Trophoblast cell (in vitro differentiated cells and primary cell): ENCODE results near the gene CSRNP2.

Experiments used
- DNase-seq, 2 donors: peaks; one replicate each; pipeline ENCODE4 v3.0.0-alpha.2; 2016
- H2AFZ ChIP-seq: 2 replicates; pipeline ENCODE4 v1.6.1; 2013; ENCODE audit warnings: low read length, moderate library complexity, mild to moderate bottlenecking; ENCODE audit not compliant: insufficient read depth, poor library complexity
- H2AK5ac ChIP-seq: 2 replicates; pipeline ENCODE4 v1.6.1; 2013; ENCODE audit warnings: mild to moderate bottlenecking, low read length
- H2BK120ac ChIP-seq: 2 replicates; pipeline ENCODE4 v1.6.1; 2013; ENCODE audit warnings: low read length, mild to moderate bottlenecking, moderate library complexity; ENCODE audit not compliant: insufficient read depth, poor library complexity
- H2BK12ac ChIP-seq: 2 replicates; pipeline ENCODE4 v1.6.1; 2013; ENCODE audit warnings: mild to moderate bottlenecking, low read length, moderate library complexity
- H2BK5ac ChIP-seq: 2 replicates; pipeline ENCODE4 v1.6.1; 2013; ENCODE audit warnings: low read length, low read depth, moderate library complexity, mild to moderate bottlenecking; ENCODE audit not compliant: poor library complexity
- H3K14ac ChIP-seq: 2 replicates; pipeline ENCODE4 v1.6.1; 2013; ENCODE audit warnings: mild to moderate bottlenecking, low read length
- H3K18ac ChIP-seq: 2 replicates; pipeline ENCODE4 v1.6.1; 2013; ENCODE audit warnings: mild to moderate bottlenecking, low read length
- H3K23ac ChIP-seq: 2 replicates; pipeline ENCODE4 v1.6.1; 2013; ENCODE audit warnings: low read length
- H3K27ac ChIP-seq: 2 replicates; pipeline ENCODE4 v1.5.1; 2013; ENCODE audit warnings: low read depth, mild to moderate bottlenecking, inconsistent platforms, low read length, moderate library complexity
- H3K27me3 ChIP-seq: 2 replicates; pipeline ENCODE4 v1.6.1; 2013; ENCODE audit warnings: inconsistent platforms, mild to moderate bottlenecking, low read length, moderate library complexity; ENCODE audit not compliant: insufficient read depth
- H3K36me3 ChIP-seq, 2 experiments: 1 replicate in 1 of 2; 2 replicates in 1 of 2; pipeline ENCODE4 v1.6.1; 2013; ENCODE audit warnings: low read length in 2 of 2, mild to moderate bottlenecking in 2 of 2, moderate library complexity in 1 of 2; ENCODE audit not compliant: insufficient read depth in 2 of 2, control insufficient read depth in 1 of 2
- H3K4ac ChIP-seq: 2 replicates; pipeline ENCODE4 v1.6.1; 2013; ENCODE audit warnings: low read depth, mild to moderate bottlenecking, low read length, moderate library complexity
- H3K4me1 ChIP-seq, 2 experiments: 1 replicate in 1 of 2; 2 replicates in 1 of 2; pipeline ENCODE4 v1.6.1; 2013; ENCODE audit warnings: low read length in 2 of 2, mild to moderate bottlenecking in 2 of 2, moderate library complexity in 1 of 2; ENCODE audit not compliant: insufficient read depth in 2 of 2, control insufficient read depth in 1 of 2
- H3K4me2 ChIP-seq: 2 replicates; pipeline ENCODE4 v1.6.1; 2013; ENCODE audit warnings: inconsistent platforms, mild to moderate bottlenecking, low read length, moderate library complexity
- H3K4me3 ChIP-seq: 2 replicates; pipeline ENCODE4 v1.5.1; 2013; ENCODE audit warnings: mild to moderate bottlenecking, low read depth, low read length, inconsistent platforms
- H3K79me1 ChIP-seq: one replicate; pipeline ENCODE4 v1.6.1; 2013; ENCODE audit warnings: low read length
- H3K79me2 ChIP-seq: 2 replicates; pipeline ENCODE4 v1.6.1; 2013; ENCODE audit warnings: low read length, mild to moderate bottlenecking; ENCODE audit not compliant: control insufficient read depth, insufficient read depth, poor library complexity
- H3K9ac ChIP-seq: 2 replicates; pipeline ENCODE4 v1.6.1; 2013; ENCODE audit warnings: mild to moderate bottlenecking, low read length
- H3K9me3 ChIP-seq: 2 replicates; pipeline ENCODE4 v1.6.1; 2013; ENCODE audit warnings: low read depth, mild to moderate bottlenecking, control low read depth, inconsistent platforms, low read length; ENCODE audit not compliant: insufficient read depth
- H4K12ac ChIP-seq: 2 replicates; pipeline ENCODE4 v1.6.1; 2013; ENCODE audit warnings: low read depth, mild to moderate bottlenecking, low read length, moderate library complexity
- H4K8ac ChIP-seq: 2 replicates; pipeline ENCODE4 v1.6.1; 2013; ENCODE audit warnings: low read depth, mild to moderate bottlenecking, low read length, moderate library complexity
- H4K91ac ChIP-seq: one replicate; pipeline ENCODE4 v1.6.1; 2013; ENCODE audit warnings: low read depth, mild to moderate bottlenecking, low read length, moderate library complexity
- WGBS: extraction: QIAGEN DNeasy Blood & Tissue Kit; methylation state at CpG from one replicate; pipeline ENCODE4 v1.1.7; 2013; ENCODE audit warnings: missing lambda C conversion rate; ENCODE audit not compliant: insufficient read length, insufficient coverage; ENCODE audit errors: extremely low coverage; 5-methylcytosine and 5-hydroxymethylcytosine counted together

The CSRNP2 gene

GRCh38 chr12:51075390-51075789, 8.0 kb downstream of the CSRNP2 start:
- Histone ChIP-seq H3K79me2 (peaks cover 4% of the 10 kb centered on the region), H3K4me3 (no peak overlapping the region), H3K14ac (no peak overlapping the region), H2AK5ac (no peak overlapping the region), H3K36me3 (peaks cover 23 to 43% of the 10 kb centered on the region in 2 experiments), H3K9ac (no peak overlapping the region), H2AFZ (no peak overlapping the region), H3K4ac (peak overlapping the region; percentile 88), H4K12ac (no peak overlapping the region), H2BK5ac (no peak overlapping the region), H3K79me1 (no peaks in the 10 kb centered on the region), H3K4me2 (no peak overlapping the region), H3K18ac (no peak overlapping the region), H2BK12ac (no peak overlapping the region), H3K4me1 (peaks cover 4 to 7% of the 10 kb centered on the region in 2 experiments), H4K8ac (no peak overlapping the region), H4K91ac (no peak overlapping the region), H2BK120ac (no peak overlapping the region), H3K9me3 (no peaks in the 10 kb centered on the region), H3K27ac (no peak overlapping the region), H3K23ac (no peak overlapping the region), H3K27me3 (no peaks in the 10 kb centered on the region)
- WGBS = no CpG with 5 or more reads among the region's 5 CpGs
- DNase-seq = no peak

GRCh38 chr12:51071663-51072062, 11.7 kb downstream of the CSRNP2 start:
- Histone ChIP-seq H2BK120ac (no peak overlapping the region), H2AK5ac (no peak overlapping the region), H3K4me3 (no peak overlapping the region), H3K79me2 (peaks cover 2% of the 10 kb centered on the region), H3K4ac (no peak overlapping the region), H2BK12ac (no peak overlapping the region), H3K27me3 (no peaks in the 10 kb centered on the region), H3K18ac (no peak overlapping the region), H3K23ac (no peak overlapping the region), H3K14ac (no peak overlapping the region), H3K36me3 (peaks cover 39 to 70% of the 10 kb centered on the region in 2 experiments), H4K12ac (no peak overlapping the region), H4K91ac (no peak overlapping the region), H3K79me1 (peaks cover 2% of the 10 kb centered on the region), H3K27ac (no peak overlapping the region), H3K4me2 (no peak overlapping the region), H2AFZ (no peak overlapping the region), H3K4me1 (peaks cover 5 to 6% of the 10 kb centered on the region in 2 experiments), H2BK5ac (no peak overlapping the region), H3K9me3 (no peaks in the 10 kb centered on the region), H3K9ac (no peak overlapping the region), H4K8ac (no peak overlapping the region)
- no CpG with 5 or more reads among the region's 2 CpGs for WGBS
- peak in 1 of 2 donors; percentile 36 for DNase-seq

- H3K36me3 ChIP-seq = peaks cover 43 to 73% of the 10 kb centered on the region in 2 experiments
- no peak overlapping the region for H4K12ac ChIP-seq
- no peak overlapping the region for H3K23ac ChIP-seq
- no peak overlapping the region for H3K9ac ChIP-seq
- H3K4ac ChIP-seq = no peak overlapping the region
- H4K8ac ChIP-seq = peak overlapping the region; percentile 61
- H3K4me3 ChIP-seq = no peak overlapping the region
- no peak overlapping the region for H2BK12ac ChIP-seq
- no peaks in the 10 kb centered on the region for H3K27me3 ChIP-seq
- H3K9me3 ChIP-seq = no peaks in the 10 kb centered on the region
- H2BK5ac ChIP-seq = peak overlapping the region; percentile 63
- WGBS = no CpG with 5 or more reads among the region's 3 CpGs
- no peak overlapping the region for H2AFZ ChIP-seq
- H3K27ac ChIP-seq = peak overlapping the region; percentile 75
- peak overlapping the region; percentile 86 for H2BK120ac ChIP-seq
- H3K14ac ChIP-seq = no peak overlapping the region
- H3K79me1 ChIP-seq = peaks cover 2% of the 10 kb centered on the region
- peaks cover 2% of the 10 kb centered on the region in 2 experiments for H3K4me1 ChIP-seq
- no peaks in the 10 kb centered on the region for H3K79me2 ChIP-seq
- H3K18ac ChIP-seq = no peak overlapping the region
- peak overlapping the region; percentile 72 for H4K91ac ChIP-seq
- H3K4me2 ChIP-seq = no peak overlapping the region
- H2AK5ac ChIP-seq = no peak overlapping the region
- DNase-seq = peak; percentile 85 to 91
Measured at GRCh38 chr12:51070004-51070403, 13.4 kb downstream of the CSRNP2 start.

- Histone ChIP-seq H4K91ac (no peak overlapping the region), H4K12ac (no peak overlapping the region), H4K8ac (no peak overlapping the region), H3K18ac (no peak overlapping the region), H2BK5ac (no peak overlapping the region), H3K14ac (no peak overlapping the region), H2BK12ac (no peak overlapping the region), H2AFZ (no peak overlapping the region), H3K4me3 (no peak overlapping the region), H2AK5ac (no peak overlapping the region), H3K36me3 (peaks cover 45 to 80% of the 10 kb centered on the region in 2 experiments), H3K9me3 (no peaks in the 10 kb centered on the region), H3K9ac (no peak overlapping the region), H3K23ac (no peak overlapping the region), H3K79me2 (no peaks in the 10 kb centered on the region), H3K4me1 (peaks cover 2% of the 10 kb centered on the region in 2 experiments), H3K4ac (no peak overlapping the region), H2BK120ac (no peak overlapping the region), H3K4me2 (no peak overlapping the region), H3K27me3 (no peaks in the 10 kb centered on the region), H3K27ac (no peak overlapping the region), H3K79me1 (peaks cover 2% of the 10 kb centered on the region)
- no CpG with 5 or more reads among the region's 7 CpGs for WGBS
- DNase-seq = peak; percentile 44 to 84
Measured at GRCh38 chr12:51067771-51068170, 15.6 kb downstream of the CSRNP2 start.
